Germinal center (tissue), 1 donor: ENCODE measurements around the gene MLN.

Source experiments
- DNase-seq: peaks from one replicate; pipeline ENCODE4 v3.0.0; 2012; ENCODE audit warnings: mixed read lengths, low spot score

The MLN gene

GRCh38 chr6:33752646-33753015 lies 51.2 kb downstream of the MLN start:
- no peak for DNase-seq

- no peak for DNase-seq
Measured at GRCh38 chr6:33751771-33752645, 51.8 kb downstream of the MLN start.

- DNase-seq, result no peak
Measured at GRCh38 chr6:33750244-33750991, 53.4 kb downstream of the MLN start.

- DNase-seq, result no peak
Measured at GRCh38 chr6:33749401-33749800, 54.4 kb downstream of the MLN start.

GRCh38 chr6:33748841-33749240 lies 55.0 kb downstream of the MLN start:
- no peak for DNase-seq

- DNase-seq, result no peak
Measured at GRCh38 chr6:33747823-33748222, 56.0 kb downstream of the MLN start.

- no peak for DNase-seq
Measured at GRCh38 chr6:33746651-33747100, 57.1 kb downstream of the MLN start, which contains the start of gene IP6K3. Gene IP6K3, minus strand, starts transcription at chr6:33746905. Its CDS starts 11,429 bp downstream, at chr6:33735476.

GRCh38 chr6:33746036-33746600 lies 57.7 kb downstream of the MLN start:
- no peak for DNase-seq

- no peak for DNase-seq
Measured at GRCh38 chr6:33745548-33745947, 58.3 kb downstream of the MLN start.

- DNase-seq, result no peak
Measured at GRCh38 chr6:33744895-33745546, 58.8 kb downstream of the MLN start.
